DMS79 treated with DMSO at 0.1 percent for 48 hours (cell line): Measurements from ENCODE around the gene SEC14L2.
"Not testable (repeated sequence)": the region's sequence is repeated elsewhere in the genome, so short reads cannot be mapped to it uniquely, and the experiment has no call there.

Experiments used
- DNase-seq: peaks from one replicate; lab custom pipeline; 2025; lab: John Stamatoyannopoulos, UW

SEC14L2 gene

GRCh38 chr22:30426388-30427353, 29.9 kb downstream of the SEC14L2 start:
- DNase-seq = no peak

DNA sequence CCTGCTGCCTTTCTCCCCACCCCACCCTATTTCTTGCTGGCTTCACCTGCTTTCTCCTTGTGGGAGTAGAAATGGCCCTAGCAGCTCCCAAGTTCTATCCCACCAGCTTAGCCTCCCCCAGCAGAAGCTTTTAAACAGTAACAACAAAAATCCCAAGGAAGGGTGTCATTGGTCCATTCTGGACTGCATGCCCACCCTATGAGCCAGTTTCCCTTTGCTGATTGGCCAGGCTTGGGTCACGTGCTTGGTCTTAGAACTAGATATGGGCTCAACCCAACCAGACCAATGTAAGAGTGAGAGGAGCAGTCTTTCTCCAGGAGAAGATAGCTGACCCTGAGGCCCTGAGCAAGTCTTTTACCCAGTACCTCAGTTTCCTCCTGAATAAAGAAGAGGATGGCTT, 31.1 kb downstream of the SEC14L2 start:
- no peak for DNase-seq

DNA sequence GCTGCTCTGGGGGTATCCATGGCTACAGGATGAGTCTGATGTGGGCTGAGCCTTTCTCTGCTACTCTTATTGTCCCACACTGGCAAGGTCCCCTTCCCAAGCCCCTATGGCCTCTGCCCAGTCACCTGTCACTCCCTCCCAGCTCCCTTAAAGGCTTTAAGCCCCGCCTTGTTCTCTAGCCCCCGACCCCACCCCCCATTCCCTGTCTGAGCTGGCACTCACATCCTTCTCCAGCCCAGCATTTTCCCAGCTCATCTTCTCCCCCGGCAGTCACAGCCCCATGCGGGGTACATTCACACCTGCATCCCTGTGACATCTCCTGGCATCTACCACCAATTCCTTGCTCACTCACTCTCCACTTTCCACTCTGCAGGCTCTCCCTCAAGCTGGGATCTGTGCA, 33.1 kb downstream of the SEC14L2 start:
- no peak for DNase-seq

DNA sequence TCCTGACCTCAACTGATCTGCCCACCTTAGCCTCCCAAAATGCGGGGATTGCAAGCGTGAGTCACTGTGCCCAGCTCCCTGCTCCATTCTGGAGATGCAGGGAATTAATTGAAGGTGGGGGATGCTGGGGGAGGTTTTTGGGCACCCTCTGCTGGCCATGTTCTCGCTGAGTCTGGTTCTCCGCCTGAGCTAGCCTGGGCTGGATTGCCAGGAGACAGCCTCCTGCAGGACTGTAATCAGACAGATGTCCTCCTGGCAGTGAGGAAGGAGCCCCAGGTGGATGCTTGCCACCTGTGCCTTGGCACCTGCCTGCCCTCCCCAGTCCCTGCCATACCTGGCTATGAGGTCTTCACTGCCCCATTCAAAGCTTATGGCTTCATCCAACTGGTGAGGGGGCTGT, 34.1 kb downstream of the SEC14L2 start:
- no peak for DNase-seq

DNA sequence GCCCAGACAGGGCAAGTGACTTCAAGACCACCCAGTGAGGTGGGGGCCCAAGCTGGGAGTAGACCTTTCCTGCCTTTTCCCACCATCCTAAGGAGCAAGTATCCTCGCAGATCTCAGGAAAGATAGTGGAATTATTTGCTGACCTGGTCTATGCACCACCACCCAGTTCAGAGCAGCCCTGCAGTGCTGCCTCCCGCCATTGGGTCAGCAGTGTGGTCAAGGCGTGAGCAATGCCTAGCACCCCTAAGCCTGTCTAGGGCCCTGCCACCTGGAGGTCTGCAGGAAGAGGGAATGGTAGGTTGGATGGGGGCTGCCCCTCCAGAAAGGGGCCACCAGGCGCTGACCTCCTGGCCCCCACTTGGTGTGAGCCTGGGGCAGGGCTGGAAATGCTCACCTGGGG, 35.3 kb downstream of the SEC14L2 start:
- DNase-seq = no peak

- no peak for DNase-seq
Measured at GRCh38 chr22:30432520-30432919, 35.7 kb downstream of the SEC14L2 start.

DNA sequence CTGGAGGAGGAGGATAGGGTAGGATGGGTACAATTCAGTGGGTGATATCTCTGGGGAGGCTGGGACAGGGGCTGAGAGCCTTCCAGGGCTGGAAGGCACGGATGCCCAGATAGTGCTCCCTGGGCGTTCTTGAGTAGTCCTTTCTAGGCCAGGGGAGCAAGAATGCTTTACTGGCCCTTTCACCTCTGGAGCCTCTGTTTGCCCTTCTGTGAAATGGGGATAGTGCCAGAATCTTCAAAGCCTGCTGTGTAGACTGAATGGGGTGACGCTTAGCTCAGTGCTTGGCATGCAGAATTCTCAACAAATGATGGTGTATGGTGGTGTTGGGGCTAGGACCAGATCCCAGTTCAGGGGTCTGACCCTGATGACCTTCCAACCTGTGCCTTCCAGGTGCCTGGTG, 36.4 kb downstream of the SEC14L2 start:
- DNase-seq = no peak

DNA sequence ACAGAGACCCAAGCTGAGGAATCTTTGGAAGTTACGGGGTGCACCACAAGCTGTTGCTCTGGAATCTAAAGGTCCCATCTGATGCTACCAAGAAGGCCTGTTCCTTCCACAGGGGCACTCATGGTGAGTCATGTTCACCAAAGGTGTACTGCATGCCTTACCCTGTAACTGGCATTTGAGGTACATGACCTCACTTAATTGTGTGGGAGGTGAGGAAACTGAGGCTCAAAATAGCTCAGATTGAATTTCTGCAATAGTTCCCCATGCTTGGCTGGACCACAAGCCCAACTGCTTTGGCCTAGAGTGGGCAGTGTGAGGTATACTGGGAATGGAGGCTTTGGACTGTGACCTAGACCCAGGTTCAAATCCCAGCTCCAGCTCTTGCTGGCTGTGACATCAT, 37.0 kb downstream of the SEC14L2 start:
- no peak for DNase-seq

GRCh38 chr22:30434843-30435242, 38.0 kb downstream of the SEC14L2 start:
- DNase-seq = no peak

GRCh38 chr22:30435674-30436126, 38.9 kb downstream of the SEC14L2 start:
- no peak for DNase-seq

- DNase-seq = no peak
Measured at GRCh38 chr22:30436196-30436595, 39.4 kb downstream of the SEC14L2 start.

DNA sequence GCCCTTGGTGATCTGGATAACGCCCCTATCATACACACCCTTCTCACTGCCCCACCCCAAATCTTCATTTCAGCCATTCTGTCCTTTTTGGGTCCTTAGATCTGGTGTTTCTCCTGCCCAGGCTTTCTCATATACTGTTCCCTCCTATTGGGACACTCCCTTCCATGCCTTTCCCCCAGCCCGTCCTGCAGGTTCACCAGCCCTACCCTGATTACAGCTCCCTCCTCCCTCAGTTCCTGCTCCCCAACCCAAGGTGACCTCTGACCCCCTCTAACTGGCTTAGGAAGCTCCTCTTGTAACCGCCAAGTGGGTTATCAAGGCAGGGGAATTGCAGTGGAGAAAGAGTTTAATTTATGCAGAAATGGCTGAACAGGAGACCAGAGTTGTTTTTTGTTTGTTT, 41.7 kb downstream of the SEC14L2 start:
- no peak for DNase-seq

- no peak for DNase-seq
Measured at GRCh38 chr22:30439226-30439625, 42.4 kb downstream of the SEC14L2 start.

DNA sequence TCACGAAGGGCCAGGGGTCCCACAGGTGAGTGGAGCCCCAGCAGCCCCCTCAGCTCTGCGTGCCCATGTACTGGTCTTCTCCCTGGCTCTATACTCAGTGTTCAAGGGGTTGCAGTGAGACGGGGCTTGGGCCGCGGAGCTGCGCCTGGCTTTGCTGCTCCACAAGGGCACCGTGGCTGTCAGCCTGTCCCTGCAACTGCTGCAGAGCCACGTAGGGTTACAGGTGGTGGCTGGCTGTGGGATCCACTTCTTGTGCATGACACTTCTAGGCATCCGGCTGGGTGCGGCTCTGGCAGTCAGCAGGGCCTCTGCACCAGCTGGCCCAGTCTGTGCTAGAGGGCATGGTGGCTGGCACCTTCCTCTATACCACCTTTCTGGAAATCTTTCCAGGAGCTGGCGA, 43.0 kb downstream of the SEC14L2 start:
- no peak for DNase-seq

DNA sequence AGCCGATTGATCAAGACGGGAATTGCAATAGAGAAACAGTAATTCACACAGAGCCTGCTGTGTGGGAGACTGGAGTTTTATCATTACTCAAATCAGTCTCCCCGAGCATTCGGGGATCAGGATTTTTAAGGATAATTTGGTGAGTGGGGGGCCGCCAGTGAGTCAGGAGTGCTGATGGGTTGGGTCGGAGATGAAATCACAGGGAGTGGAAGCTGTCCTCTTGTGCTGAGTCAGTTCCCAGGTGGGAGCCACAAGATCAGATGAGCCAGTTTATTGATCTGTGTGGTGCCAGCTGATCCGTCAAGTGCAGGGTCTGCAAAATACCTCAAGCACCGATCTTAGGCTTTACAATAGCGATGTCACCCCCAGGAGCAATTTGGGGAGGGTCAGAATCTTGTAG, 44.3 kb downstream of the SEC14L2 start:
- DNase-seq = no peak

GRCh38 chr22:30444632-30445437, 48.0 kb downstream of the SEC14L2 start:
- no peak for DNase-seq

- DNase-seq = no peak
Measured at GRCh38 chr22:30445438-30446145, 48.8 kb downstream of the SEC14L2 start.

DNA sequence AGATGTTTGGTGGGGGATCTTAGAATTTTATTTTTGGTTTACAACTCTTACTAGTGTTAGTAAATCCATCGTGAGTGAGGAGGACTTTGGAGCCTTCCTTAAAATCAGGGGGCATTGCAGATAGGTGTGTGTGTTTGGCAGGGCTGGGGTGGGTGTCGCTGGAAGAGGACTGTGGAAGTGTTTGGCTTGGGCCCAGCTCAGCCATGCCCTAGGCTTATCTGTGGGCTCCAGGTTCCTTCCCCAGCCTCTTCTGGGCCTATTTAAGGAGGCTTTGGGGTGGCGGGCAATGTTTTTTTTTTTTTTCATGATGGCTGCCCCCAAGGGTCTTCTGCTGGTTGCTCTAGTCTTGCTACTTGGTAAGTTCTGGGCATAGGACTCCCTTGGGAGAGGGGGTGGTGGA, 50.8 kb downstream of the SEC14L2 start:
- no peak for DNase-seq

DNA sequence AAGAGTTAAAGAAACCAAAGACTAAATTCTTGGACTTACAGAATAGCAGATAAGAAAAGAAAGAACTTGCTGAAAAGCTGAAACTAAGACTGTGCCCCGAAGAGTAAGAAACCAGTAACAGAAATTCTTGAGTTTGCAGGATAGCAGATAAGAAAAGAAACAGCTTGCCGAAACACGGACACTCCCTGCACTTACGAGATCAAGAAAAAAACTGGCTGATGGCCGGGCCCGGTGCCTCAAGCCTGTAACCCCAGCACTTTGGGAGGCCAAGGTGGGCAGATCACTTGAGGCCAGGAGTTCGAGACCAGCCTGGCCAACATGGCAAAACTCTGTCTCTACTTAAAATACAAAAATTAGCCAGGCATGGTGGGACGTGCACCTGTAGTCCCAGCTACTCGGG, 54.7 kb downstream of the SEC14L2 start:
- DNase-seq = not testable (repeated sequence)

- peak; percentile 26 for DNase-seq
Measured at GRCh38 chr22:30452861-30453260, 56.0 kb downstream of the SEC14L2 start.

DNA sequence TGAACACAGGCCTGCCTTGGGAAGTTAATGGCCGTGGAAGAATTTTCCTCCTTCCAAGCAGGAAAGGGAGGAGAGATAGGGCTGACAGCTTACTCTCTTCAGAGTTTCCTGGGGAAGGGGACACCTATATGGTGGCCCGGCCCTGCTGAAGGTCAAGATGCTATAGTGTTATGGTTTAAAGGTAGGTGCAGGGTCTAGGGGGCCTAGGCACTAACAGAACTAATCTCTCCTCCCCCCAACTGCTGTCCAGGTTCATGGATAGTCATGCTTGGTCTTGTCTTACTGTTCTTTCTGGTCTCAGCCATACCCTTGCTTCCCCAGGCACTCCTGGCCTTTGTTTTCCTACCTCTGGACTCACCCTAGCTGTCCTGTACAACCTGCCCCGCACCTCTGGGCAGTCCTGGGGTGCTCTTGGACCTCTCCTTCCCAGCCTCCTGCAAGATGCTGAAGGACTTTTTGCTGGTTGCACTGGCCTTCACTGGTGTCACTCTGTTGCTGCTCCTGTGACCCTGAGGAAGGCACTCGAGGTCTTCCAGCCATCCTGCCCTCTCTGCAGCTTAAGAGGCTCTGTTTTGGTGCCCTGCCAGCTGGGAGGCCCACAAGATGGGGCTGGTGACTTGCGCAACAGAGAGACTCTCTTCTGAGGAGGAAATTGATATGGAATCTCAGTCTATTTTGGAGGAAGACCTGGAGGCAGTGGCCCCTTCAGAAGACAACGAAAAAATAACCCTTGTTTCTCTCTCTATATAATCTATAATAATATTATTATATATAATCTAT, 57.1 kb downstream of the SEC14L2 start:
- DNase-seq = peak; percentile 22
